KBM-7 (cell line): ENCODE measurements around the gene ZNF507.
"Not testable (repeated sequence)": the region's sequence is repeated elsewhere in the genome, so short reads cannot be mapped to it uniquely, and the experiment has no call there.

ENCODE experiments used
- DNase-seq: peaks from one replicate; pipeline ENCODE4 v3.0.0-alpha.2; 2015
- in situ Hi-C: fragments of 300-500 bp; cut with MboI; formaldehyde crosslinking; loops from 2 replicates; pipeline ENCODE4 v1.14.3; 2020; ENCODE audit warnings: low sequenced_read_pairs, low pct_unique_long_range_greater_than_20kb, mixed read lengths

The ZNF507 gene

GRCh38 chr19:32363175-32363574, 17.8 kb downstream of the ZNF507 start:
- DNase-seq: no peak
- in situ Hi-C loops: no loop called here

- DNase-seq: no peak
- in situ Hi-C loops: no loop called here
Measured at GRCh38 chr19:32363632-32364031, 18.2 kb downstream of the ZNF507 start.

GRCh38 chr19:32364040-32364439, 18.6 kb downstream of the ZNF507 start:
- DNase-seq: no peak
- in situ Hi-C loops: no loop called here

- in situ Hi-C loops: no loop called here
- DNase-seq: no peak
Measured at GRCh38 chr19:32367063-32367462, 21.7 kb downstream of the ZNF507 start.

GRCh38 chr19:32367948-32368536, 22.6 kb downstream of the ZNF507 start:
- in situ Hi-C loops: no loop called here
- DNase-seq: no peak

GRCh38 chr19:32368787-32369186, 23.4 kb downstream of the ZNF507 start:
- no peak for DNase-seq
- in situ Hi-C loops: no loop called here

DNA sequence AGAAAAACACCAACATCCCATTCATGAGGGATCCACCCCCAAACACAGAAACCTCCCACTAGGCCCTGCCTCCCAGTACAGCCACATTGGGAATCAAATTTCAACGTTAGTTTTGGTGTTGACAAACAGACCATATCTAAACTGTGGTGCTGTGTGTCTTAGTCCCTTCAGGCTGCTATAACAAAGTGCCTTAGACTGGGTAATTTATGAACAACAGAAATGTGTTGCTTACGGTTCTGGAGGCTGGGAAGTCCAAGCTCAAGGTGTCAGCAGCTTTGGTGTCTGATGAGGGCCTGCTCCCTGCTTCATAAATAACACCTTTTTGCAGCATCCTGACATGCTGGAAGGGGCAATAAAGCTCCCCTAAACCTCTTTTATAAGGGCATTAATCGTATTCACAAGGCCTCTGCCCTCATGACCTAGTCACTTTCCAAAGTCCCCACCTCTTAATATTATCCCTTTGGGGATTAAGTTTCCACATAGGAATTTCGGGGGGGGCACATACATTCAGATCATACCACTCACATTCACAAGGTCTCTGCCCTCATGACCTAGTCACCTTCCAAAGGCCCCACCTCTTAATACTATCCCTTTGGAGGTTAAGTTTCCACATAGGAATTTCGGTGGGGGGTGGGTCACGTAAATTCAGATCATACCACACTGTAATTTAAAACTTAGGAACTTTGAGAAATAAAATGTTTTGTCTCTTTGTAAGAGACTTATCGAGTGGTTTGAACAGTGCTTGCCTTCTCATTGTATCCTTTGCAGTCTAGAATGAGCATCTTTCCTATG, 27.5 kb downstream of the ZNF507 start:
- in situ Hi-C loops: no loop called here
- DNase-seq: no peak

DNA sequence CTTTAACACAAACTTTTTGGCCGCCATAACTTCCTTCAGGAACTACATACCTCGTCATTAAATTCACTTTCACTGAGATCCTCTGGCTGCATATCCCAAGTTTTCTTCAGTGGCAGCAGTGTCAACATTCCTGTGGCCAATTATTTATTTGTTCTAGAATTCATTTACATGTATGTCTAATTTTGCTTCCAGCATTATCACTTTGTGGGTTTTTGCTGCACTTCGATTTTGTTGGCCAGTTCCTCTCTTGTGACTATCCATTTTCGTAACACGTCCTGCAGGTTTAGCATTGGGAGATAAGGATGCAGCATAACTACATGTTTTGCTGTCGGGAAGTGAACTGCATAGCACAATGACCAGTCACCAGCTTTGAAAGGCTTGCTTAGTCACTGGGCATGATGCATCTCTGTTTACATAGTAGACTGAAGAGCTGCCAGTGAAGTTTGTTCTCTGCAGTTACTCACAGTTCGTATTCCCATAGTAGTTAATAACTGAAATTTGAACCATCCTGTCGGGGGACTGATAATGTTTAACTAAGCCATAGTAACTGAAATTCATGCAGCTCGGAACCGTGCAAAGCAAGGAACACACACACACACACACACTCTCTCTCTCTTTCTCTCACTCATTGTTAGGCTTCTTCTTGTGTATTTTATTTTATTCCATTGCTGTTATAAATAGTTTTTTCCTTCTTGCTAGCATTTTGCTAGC, 28.3 kb downstream of the ZNF507 start:
- DNase-seq: no peak
- in situ Hi-C loops: no loop called here

- in situ Hi-C loops, DNase-seq: not testable (repeated sequence)
Measured at GRCh38 chr19:32374362-32374761, 29.0 kb downstream of the ZNF507 start.

GRCh38 chr19:32377088-32377487, 31.7 kb downstream of the ZNF507 start:
- DNase-seq: peak; percentile 11
- in situ Hi-C loops: not testable (repeated sequence)

DNA sequence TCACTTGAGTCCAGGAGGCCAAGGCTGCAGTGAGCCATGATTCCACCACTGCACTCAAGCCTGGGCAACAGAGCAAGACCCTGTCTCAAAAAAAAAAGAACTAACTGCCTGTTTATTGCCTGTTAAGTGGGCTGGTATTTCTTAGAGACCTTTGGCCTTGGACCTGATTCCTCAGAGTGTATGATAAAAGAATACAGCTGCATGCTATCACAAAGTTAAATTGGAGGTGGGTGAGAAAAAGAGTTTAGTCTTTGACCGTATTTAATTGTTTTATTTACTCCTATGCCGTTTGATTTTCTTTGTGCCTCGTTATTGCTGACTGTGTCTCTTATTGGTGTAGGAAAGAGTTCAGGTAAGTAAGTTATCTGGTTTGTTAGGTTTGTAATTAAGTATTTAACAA, 34.9 kb downstream of the ZNF507 start:
- in situ Hi-C loops: no loop called here
- DNase-seq: no peak

DNA sequence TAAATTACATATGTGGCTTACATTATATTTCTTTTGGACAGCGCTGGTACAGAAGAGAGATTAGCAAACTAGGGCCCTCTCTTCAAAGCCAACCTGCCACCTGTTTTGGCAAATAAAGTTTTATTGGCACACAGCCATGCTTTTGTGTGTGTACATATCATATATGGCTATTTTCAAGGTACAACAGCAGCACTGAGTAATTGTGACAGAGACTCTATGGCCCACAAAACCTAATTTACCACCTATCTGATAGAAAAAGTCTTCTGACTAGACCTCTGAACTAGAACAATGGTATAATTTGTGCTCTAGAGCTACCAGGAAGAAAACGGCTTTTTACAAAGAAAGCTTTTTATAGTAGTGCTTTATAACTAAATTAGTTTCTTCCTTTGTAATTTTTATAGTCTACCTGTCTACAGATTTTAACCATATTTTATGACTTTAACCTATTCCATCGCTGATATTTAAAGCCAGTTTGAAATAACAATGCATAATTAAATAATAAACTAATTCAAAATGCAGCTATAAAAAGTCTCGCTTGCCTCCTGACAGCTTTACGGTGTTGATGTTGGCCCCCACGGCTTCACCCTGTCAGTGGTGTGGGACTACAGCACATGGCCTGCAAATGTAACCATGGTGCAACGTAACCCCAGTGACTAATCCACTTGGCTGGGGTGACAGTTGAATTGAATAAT, 42.4 kb downstream of the ZNF507 start:
- in situ Hi-C loops: no loop called here
- no peak for DNase-seq

DNA sequence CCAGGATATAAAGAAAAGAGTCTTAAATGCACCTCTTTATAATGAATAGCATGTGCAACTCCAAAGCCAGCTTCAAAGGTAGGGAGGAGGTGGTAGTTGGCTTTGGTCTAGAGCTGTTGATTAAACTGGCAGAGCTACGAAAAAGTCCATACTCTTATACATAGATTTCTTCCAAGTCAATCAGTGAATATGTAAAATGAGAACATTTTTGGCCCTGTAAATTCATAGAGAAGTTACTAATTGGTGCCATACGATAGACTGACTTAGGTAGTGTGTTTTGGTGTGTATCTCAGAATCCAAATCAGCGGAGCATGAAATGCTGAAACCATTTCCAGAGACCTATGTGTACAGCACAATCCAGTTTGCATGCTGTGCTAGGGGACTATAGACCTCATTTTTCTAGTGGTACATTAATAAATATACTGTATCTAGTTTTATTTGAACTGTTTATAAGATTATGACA, 43.0 kb downstream of the ZNF507 start:
- DNase-seq: no peak
- in situ Hi-C loops: no loop called here

GRCh38 chr19:32392901-32393300, 47.5 kb downstream of the ZNF507 start:
- DNase-seq: no peak
- in situ Hi-C loops: no loop called here

- in situ Hi-C loops: no loop called here
- DNase-seq: no peak
Measured at GRCh38 chr19:32396046-32396652, 50.7 kb downstream of the ZNF507 start.

DNA sequence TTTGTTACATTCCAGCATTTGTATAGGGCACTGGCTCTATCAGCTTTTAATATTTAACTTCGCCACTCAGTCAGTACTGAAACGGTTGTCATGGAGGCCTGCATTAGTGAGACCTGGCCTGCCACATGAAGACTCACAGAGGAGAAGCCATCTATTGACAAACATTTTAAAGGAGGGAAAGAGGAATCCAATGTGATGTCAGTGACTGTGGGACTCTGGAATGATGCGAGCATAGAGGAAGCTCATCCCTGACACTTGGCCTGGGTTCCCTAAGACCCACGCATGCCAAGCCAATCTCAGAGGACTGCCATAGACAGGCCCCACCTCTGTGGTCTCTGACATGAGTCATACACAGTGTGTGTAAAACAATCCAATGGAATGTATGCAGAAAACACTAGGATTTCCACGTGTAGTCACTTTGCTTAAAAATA, 52.3 kb downstream of the ZNF507 start:
- in situ Hi-C loops: no loop called here
- DNase-seq: no peak

DNA sequence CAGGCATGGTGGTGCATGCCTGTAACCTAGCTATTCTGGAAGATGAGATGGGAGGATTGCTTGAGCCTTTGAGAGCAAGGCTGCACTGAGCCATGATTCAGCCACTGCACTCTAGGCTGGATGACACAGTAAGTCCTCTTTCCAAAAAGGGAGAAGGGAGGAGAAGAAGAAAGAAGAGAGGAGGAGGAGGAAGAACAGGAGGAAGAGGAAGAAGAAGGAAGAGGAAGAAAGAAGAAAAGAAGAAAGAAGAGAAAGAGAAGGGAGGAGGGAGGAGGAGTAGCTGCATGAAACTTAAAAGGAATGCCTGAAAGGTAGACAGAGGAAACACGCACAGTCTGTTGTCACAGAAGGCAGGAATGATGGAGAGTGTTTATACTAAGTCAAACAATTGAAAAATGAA, 56.6 kb downstream of the ZNF507 start:
- no peak for DNase-seq
- in situ Hi-C loops: no loop called here

DNA sequence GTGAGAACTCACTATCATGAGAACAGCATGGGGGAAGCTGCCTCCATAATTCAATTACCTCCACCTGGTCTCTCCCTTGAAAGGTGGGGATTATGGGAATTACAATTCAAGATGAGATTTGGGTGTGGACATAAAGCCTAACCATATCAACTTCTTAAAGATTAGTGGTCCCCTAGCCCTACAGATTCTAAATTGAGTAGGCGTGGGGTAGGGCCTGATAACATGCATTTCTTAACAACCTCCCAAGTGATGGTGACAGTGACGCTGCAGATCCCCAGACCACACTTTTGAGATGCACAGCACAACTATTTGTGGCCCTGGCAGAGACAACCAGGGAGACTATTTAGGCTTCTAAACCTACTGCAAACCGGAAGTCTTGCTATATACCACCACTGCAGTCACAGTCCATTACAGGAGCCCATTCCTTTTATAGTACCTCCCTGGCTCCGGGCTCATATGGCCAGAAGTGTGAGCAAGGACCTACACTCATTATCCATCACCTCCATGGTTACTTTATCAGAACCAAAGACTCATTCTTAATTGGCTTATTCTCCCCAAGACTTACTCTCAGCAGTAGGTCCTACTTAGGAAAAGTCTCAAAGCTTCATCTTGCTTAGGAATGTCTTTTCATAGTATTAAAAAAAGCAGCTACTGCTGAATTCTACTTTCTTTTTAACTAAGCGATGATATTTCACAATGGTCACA, 58.0 kb downstream of the ZNF507 start:
- in situ Hi-C loops: no loop called here
- no peak for DNase-seq
